Prostate gland (tissue), 2 donors: ENCODE measurements around the gene HIGD1B.

Experiments used
- POLR2A ChIP-seq: fragments of 450-650 bp; IDR thresholded peaks from one replicate; pipeline ENCODE4 v1.6.1; 2016; ENCODE audit warnings: antibody characterized with exemption, mild to moderate bottlenecking
- POLR2AphosphoS5 ChIP-seq: sonication (generic); formaldehyde crosslinking; IDR thresholded peaks from one replicate; pipeline ENCODE4 v1.6.1; 2017; ENCODE audit warnings: antibody characterized with exemption
- TF ChIP-seq, protein P1 (sequence below), 4 experiments: fragments of 200-600 bp in 2 of 4; fragments of 450-650 bp in 2 of 4; sonication (generic) in 2 of 4; IDR thresholded peaks; 1 replicate in 3 of 4; 2 replicates in 1 of 4; pipeline ENCODE4 v1.5.1; 2016 to 2019; ENCODE audit warnings: antibody characterized with exemption in 4 of 4, mild to moderate bottlenecking in 2 of 4, moderate library complexity in 2 of 4

DNA sequence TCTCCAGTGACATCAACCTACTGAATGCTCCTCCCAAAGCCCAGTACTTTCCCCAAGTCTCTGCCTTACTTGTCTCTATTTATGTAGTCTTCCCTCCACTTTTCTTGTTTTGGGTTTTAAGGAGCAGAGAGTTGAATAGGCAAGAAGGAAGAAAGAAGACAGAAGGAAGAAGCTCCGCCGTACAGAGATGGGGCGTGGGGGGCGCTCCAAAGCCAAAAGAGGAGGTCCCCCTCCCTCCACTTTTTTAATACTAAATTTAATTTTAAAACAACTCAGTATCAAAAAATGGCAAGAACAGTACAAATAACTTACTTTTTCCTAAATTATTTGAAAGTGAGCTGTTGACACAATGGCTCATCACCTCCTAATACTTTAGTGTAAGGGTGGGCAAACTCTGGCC, 47.0 kb downstream of the HIGD1B start:
- TF ChIP-seq, protein P1, sequence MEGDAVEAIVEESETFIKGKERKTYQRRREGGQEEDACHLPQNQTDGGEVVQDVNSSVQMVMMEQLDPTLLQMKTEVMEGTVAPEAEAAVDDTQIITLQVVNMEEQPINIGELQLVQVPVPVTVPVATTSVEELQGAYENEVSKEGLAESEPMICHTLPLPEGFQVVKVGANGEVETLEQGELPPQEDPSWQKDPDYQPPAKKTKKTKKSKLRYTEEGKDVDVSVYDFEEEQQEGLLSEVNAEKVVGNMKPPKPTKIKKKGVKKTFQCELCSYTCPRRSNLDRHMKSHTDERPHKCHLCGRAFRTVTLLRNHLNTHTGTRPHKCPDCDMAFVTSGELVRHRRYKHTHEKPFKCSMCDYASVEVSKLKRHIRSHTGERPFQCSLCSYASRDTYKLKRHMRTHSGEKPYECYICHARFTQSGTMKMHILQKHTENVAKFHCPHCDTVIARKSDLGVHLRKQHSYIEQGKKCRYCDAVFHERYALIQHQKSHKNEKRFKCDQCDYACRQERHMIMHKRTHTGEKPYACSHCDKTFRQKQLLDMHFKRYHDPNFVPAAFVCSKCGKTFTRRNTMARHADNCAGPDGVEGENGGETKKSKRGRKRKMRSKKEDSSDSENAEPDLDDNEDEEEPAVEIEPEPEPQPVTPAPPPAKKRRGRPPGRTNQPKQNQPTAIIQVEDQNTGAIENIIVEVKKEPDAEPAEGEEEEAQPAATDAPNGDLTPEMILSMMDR (IDR thresholded peaks at IDR 0.05): no peak
- TF ChIP-seq POLR2A: no peak
- TF ChIP-seq POLR2AphosphoS5: no peak
